Caco-2 (cell line): ENCODE measurements around the gene CXCR4. TPM values are rescaled to one million over a fixed set of nuclear protein-coding genes. Genes with fewer than 3 reads are reported as not detected.

Experiments used
- BruUV-seq: library from RNA; stranded (reverse); fragments of 400-500 nt; replicated peaks from 2 replicates; lab custom pipeline; 2021; lab: Mats Ljungman, UMichigan
- CTCF ChIA-PET: fragments of 300-600 bp; sonication (Branson Sonifier 250); formaldehyde crosslinking; loops from one replicate; lab custom pipeline; 2022; ENCODE audit warnings: antibody characterized with exemption; lab: Charles Lee
- POLR2A ChIA-PET: fragments of 300-600 bp; sonication (Branson Sonifier 250); formaldehyde crosslinking; loops from one replicate; lab custom pipeline; 2022; ENCODE audit warnings: antibody characterized with exemption; lab: Charles Lee
- DNase-seq, 2 experiments: peaks; one replicate each; pipeline versions ENCODE4 v3.0.0 to v3.0.0-alpha.2; 2020 to 2022
- H3K27me3 ChIP-seq: replicated peaks from 2 replicates; pipeline ENCODE4 v1.6.0; 2011; ENCODE audit warnings: low read length; ENCODE audit not compliant: control insufficient read depth, insufficient read depth
- H3K36me3 ChIP-seq: 2 replicates; pipeline ENCODE4 v1.5.1; 2011; ENCODE audit warnings: low read length; ENCODE audit not compliant: control insufficient read depth, insufficient read depth
- H3K4me1 ChIP-seq: fragments of 250-450 bp; sonication (Bioruptor Pico); 2 replicates; pipeline ENCODE4 v1.5.1; 2020; ENCODE audit warnings: mild to moderate bottlenecking
- H3K4me3 ChIP-seq: 2 replicates; pipeline ENCODE4 v1.5.1; 2011; ENCODE audit warnings: low read depth, mild to moderate bottlenecking, control low read depth, low read length
- H3K9me3 ChIP-seq: fragments of 250-450 bp; sonication (Bioruptor Pico); 2 replicates; pipeline ENCODE4 v1.5.1; 2020; ENCODE audit warnings: mild to moderate bottlenecking, moderate library complexity
- H3K27ac Mint-ChIP-seq: one replicate; pipeline ENCODE4 v1.8.0; 2022; ENCODE audit warnings: mixed read lengths; ENCODE audit not compliant: unreplicated experiment
- H3K27me3 Mint-ChIP-seq: one replicate; pipeline ENCODE4 v1.8.0; 2022; ENCODE audit warnings: mixed read lengths; ENCODE audit not compliant: insufficient read depth, unreplicated experiment
- H3K36me3 Mint-ChIP-seq: one replicate; pipeline ENCODE4 v1.8.0; 2022; ENCODE audit warnings: mild to moderate bottlenecking, mixed read lengths; ENCODE audit not compliant: insufficient read depth, unreplicated experiment
- H3K4me1 Mint-ChIP-seq: one replicate; pipeline ENCODE4 v1.8.0; 2022; ENCODE audit warnings: low read depth, mixed read lengths; ENCODE audit not compliant: unreplicated experiment
- H3K4me3 Mint-ChIP-seq: one replicate; pipeline ENCODE4 v1.8.0; 2022; ENCODE audit warnings: mild to moderate bottlenecking, moderate library complexity, mixed read lengths; ENCODE audit not compliant: unreplicated experiment
- H3K9me3 Mint-ChIP-seq: one replicate; pipeline ENCODE4 v1.8.0; 2022; ENCODE audit warnings: mixed read lengths; ENCODE audit not compliant: unreplicated experiment
- intact Hi-C: fragments of 100-400 bp; cut with micrococcal nuclease; formaldehyde crosslinking; loops from one replicate; pipeline ENCODE4 v1.10.0; 2022; ENCODE audit not compliant: unreplicated experiment
- total RNA-seq: library from RNA; stranded (reverse); gene quantifications from 2 replicates; pipeline ENCODE4 v1.2.3, GENCODE V29; 2022
- TF ChIP-seq, protein P1 (sequence below), 2 experiments: fragments of 200-600 bp in 1 of 2; IDR thresholded peaks; 1 replicate in 1 of 2; 2 replicates in 1 of 2; pipeline versions ENCODE4 v1.5.1 to v1.8.0; 2011 to 2022; ENCODE audit warnings: antibody characterized with exemption in 1 of 2, control low read depth in 1 of 2, inconsistent platforms in 1 of 2, low read depth in 1 of 2, low read length in 1 of 2, mild to moderate bottlenecking in 1 of 2, moderate library complexity in 1 of 2; ENCODE audit not compliant: insufficient read depth in 1 of 2, severe bottlenecking in 1 of 2, unreplicated experiment in 1 of 2

CXCR4 gene
- total RNA-seq, 1 experiment from 2014 or later: 1.4 TPM

DNA sequence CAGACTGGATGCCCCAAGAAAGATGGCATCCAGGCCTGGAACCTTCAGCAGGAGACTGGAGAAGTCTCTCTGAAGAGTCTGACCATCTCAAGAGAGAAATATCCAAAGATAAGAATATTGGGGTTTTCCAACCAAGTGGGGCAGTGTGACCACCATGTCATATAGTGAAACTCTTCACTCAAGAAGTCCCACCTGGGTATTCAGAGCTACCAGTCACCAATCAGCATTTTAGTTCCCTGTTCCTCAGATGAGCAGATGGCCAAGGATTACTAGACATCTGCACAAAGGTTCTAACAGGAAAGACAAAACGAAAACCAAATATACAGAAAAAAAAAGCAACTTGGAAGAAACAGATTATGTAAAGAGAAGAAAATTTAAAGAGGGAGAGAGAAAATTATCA is 38.5 kb upstream of the CXCR4 start:
- H3K4me3 Mint-ChIP-seq: no peak overlapping the region
- H3K9me3 Mint-ChIP-seq: no peaks in the 10 kb centered on the region
- H3K27ac Mint-ChIP-seq: no peak overlapping the region
- no peaks in the 10 kb centered on the region for H3K9me3 ChIP-seq
- no peaks in the 10 kb centered on the region for H3K27me3 ChIP-seq
- H3K36me3 ChIP-seq: no peaks in the 10 kb centered on the region
- H3K4me3 ChIP-seq: no peak overlapping the region
- DNase-seq: no peak
- intact Hi-C loops: no loop called here
- H3K4me1 Mint-ChIP-seq: no peaks in the 10 kb centered on the region
- BruUV-seq: no TSS peak
- POLR2A ChIA-PET: no interaction called here
- CTCF ChIA-PET: no interaction called here
- H3K36me3 Mint-ChIP-seq: no peaks in the 10 kb centered on the region
- H3K4me1 ChIP-seq: no peaks in the 10 kb centered on the region
- peaks cover 16% of the 10 kb centered on the region for H3K27me3 Mint-ChIP-seq
- TF ChIP-seq, protein P1, sequence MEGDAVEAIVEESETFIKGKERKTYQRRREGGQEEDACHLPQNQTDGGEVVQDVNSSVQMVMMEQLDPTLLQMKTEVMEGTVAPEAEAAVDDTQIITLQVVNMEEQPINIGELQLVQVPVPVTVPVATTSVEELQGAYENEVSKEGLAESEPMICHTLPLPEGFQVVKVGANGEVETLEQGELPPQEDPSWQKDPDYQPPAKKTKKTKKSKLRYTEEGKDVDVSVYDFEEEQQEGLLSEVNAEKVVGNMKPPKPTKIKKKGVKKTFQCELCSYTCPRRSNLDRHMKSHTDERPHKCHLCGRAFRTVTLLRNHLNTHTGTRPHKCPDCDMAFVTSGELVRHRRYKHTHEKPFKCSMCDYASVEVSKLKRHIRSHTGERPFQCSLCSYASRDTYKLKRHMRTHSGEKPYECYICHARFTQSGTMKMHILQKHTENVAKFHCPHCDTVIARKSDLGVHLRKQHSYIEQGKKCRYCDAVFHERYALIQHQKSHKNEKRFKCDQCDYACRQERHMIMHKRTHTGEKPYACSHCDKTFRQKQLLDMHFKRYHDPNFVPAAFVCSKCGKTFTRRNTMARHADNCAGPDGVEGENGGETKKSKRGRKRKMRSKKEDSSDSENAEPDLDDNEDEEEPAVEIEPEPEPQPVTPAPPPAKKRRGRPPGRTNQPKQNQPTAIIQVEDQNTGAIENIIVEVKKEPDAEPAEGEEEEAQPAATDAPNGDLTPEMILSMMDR (IDR thresholded peaks at IDR 0.05; ENCODE audit: insufficient read depth in 1 of 2, low read depth in 1 of 2, low read length in 1 of 2, severe bottlenecking in 1 of 2, unreplicated experiment in 1 of 2): no peak

DNA sequence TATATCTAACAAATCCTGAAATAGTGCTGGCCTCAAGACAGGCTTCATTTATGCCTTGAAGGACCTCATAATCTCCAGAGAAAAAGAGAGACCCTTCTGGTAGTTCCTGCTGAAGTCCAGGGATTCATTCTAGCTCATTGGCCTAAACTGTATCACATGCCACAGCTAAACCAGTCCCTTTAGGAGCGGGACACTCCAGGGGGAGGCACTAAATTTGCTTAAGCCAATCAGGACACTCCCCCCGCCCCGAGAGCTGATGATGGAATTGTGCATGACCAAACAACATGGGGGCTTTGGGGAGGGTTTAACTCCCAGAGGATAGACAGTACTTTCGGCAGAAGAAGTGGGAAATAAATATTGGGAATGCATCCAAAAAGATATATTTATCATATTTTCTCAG is 36.4 kb upstream of the CXCR4 start:
- Mint-ChIP-seq H3K36me3 (no peaks in the 10 kb centered on the region), H3K9me3 (no peaks in the 10 kb centered on the region), H3K27me3 (peaks cover 18% of the 10 kb centered on the region), H3K27ac (no peak overlapping the region), H3K4me1 (no peaks in the 10 kb centered on the region), H3K4me3 (no peak overlapping the region)
- intact Hi-C loops: no loop called here
- ChIA-PET POLR2A (no interaction called here), CTCF (no interaction called here)
- Histone ChIP-seq H3K36me3 (no peaks in the 10 kb centered on the region), H3K9me3 (no peaks in the 10 kb centered on the region), H3K4me3 (no peak overlapping the region), H3K4me1 (no peaks in the 10 kb centered on the region), H3K27me3 (no peaks in the 10 kb centered on the region)
- no TSS peak for BruUV-seq
- no peak for DNase-seq
- TF ChIP-seq, protein P1 (IDR thresholded peaks at IDR 0.05; ENCODE audit: insufficient read depth in 1 of 2, low read depth in 1 of 2, low read length in 1 of 2, severe bottlenecking in 1 of 2, unreplicated experiment in 1 of 2): no peak

DNA sequence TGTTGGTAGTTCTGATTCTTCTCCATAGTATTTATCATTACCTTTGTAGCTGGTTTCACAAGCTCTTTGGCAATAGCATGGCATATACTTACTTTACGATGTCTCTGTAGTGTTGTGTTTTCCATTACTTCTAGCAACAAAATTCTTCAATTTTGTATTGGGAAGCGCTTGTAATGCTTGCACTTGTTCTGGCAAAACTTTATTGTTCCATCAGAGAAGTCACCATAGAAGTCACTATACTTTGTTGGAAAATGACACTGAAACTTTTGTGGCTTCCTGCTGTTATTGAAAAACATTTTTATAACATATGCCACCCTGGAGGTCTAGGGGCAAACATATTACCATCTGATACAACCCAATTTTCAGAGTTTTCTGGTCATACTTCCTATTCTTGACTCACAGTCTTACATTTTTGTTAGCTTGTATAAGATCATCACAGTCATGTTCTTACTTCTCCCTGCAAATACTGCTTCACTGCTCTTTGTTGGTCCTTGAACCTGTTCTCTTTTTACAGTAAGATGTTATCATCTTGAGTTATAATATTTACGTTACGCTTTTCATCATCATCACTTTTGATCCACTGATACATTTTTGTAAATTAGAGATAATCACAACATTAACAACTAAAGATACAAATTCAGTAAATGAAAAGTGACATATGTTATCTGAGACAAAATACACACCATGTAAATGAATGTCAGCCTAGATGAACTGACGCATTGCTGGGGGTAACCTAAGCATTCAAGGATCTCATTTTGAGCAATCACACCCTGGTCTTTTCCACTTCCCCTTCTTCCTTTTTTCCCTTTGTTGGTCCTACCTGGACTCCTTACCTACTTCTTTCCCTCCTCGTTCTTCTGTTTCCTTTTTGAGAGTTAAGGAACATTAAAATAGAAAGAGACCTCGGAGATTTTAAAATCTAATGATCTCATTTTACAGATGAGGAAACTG is 33.3 kb upstream of the CXCR4 start:
- POLR2A ChIA-PET: no interaction called here
- no peak overlapping the region for H3K4me3 ChIP-seq
- no peak overlapping the region for H3K4me3 Mint-ChIP-seq
- H3K4me1 Mint-ChIP-seq: no peaks in the 10 kb centered on the region
- H3K27ac Mint-ChIP-seq: no peak overlapping the region
- no peaks in the 10 kb centered on the region for H3K4me1 ChIP-seq
- H3K36me3 ChIP-seq: no peaks in the 10 kb centered on the region
- TF ChIP-seq, protein P1 (IDR thresholded peaks at IDR 0.05; ENCODE audit: insufficient read depth in 1 of 2, low read depth in 1 of 2, low read length in 1 of 2, severe bottlenecking in 1 of 2, unreplicated experiment in 1 of 2): no peak
- intact Hi-C loops: no loop called here
- BruUV-seq: no TSS peak
- no peaks in the 10 kb centered on the region for H3K9me3 ChIP-seq
- no peaks in the 10 kb centered on the region for H3K27me3 ChIP-seq
- CTCF ChIA-PET: no interaction called here
- peaks cover 19% of the 10 kb centered on the region for H3K27me3 Mint-ChIP-seq
- H3K9me3 Mint-ChIP-seq: no peaks in the 10 kb centered on the region
- DNase-seq: no peak
- no peaks in the 10 kb centered on the region for H3K36me3 Mint-ChIP-seq
